ENCODE data around the gene SUSD5. TPM values are rescaled to one million over a fixed set of nuclear protein-coding genes. Genes with fewer than 3 reads are reported as not detected.
"Not testable (repeated sequence)": the region's sequence is repeated elsewhere in the genome, so short reads cannot be mapped to it uniquely, and the experiment has no call there.

Gene SUSD5
- total RNA-seq, 1 experiment from 2014 or later, result 2.0 TPM

- no peak for DNase-seq (ENCODE audit: extremely low read depth, low read depth)
Measured at GRCh38 chr3:33196538-33196937, 22.1 kb downstream of the SUSD5 start.

- DNase-seq (ENCODE audit: extremely low read depth, low read depth), result no peak
Measured at GRCh38 chr3:33194303-33194702, 24.3 kb downstream of the SUSD5 start.

GRCh38 chr3:33187368-33187634 lies 31.3 kb downstream of the SUSD5 start:
- DNase-seq (ENCODE audit: extremely low read depth, low read depth), result no peak

- no peak for DNase-seq (ENCODE audit: extremely low read depth, low read depth)
Measured at GRCh38 chr3:33186524-33187367, 31.9 kb downstream of the SUSD5 start.

GRCh38 chr3:33184863-33185262 lies 33.7 kb downstream of the SUSD5 start:
- no peak for DNase-seq (ENCODE audit: extremely low read depth, low read depth)

- DNase-seq (ENCODE audit: extremely low read depth, low read depth), result not testable (repeated sequence)
Measured at GRCh38 chr3:33181641-33182040, 37.0 kb downstream of the SUSD5 start.

DNA sequence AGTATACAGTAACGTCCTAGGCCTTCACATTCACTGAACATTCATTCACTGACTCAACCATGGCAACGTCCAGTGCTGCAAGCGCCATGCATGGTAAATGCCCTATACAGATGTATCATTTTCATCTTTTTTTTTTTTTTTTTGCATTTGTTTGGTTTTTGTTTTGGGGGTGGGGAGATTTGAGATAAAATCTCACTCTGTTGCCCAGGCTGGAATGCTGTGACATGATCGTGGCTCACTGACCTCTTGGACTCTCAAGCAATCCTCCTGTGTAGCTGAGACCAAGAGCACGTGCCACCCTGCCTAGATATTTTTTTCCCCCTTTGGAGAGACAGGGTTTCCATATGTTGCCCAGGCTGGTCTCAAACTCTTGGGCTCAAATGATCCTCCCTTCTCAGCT lies 37.4 kb downstream of the SUSD5 start:
- no peak for DNase-seq (ENCODE audit: extremely low read depth, low read depth)

DNA sequence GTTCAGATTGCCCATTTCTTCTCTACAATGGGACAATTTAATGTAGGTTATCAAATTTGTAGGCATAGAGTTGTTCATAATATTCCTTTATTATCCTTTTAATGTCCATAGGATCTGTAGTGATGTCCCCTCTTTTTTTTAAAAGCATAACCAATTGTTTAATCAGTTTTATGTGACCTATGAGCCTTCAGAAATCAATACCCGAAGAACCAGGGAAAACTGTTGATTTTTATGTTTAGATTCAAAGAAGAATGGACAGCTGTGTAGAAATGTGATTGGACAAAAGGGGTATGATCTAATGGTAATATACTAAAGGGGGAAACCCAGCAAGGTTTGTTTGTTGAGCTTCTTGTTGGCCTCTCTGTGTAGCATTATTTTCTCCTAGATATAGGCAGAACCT lies 39.5 kb downstream of the SUSD5 start:
- no peak for DNase-seq (ENCODE audit: extremely low read depth, low read depth)

- DNase-seq (ENCODE audit: extremely low read depth, low read depth), result no peak
Measured at GRCh38 chr3:33174711-33175414, 43.7 kb downstream of the SUSD5 start.

GRCh38 chr3:33174095-33174494 lies 44.5 kb downstream of the SUSD5 start:
- no peak for DNase-seq (ENCODE audit: extremely low read depth, low read depth)

DNA sequence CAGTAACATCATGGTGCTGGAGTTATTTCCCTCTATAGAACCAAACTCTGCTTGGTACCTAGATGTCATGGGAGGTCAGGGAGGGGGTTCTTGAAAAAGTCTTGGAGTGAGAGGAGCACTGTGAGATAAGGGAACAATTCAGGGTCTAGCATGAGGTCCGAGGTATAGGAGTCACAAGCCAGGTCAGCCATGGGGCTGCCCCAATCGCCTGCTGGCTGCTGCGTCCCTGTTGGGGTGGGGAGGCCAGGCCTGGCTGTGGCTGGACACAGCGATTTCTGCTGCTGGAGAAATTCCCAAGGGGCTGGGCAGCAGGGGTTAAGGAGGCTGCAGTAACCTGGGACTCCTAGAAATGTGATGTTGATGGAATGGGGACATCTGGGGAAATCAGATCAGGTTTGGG lies 44.9 kb downstream of the SUSD5 start:
- DNase-seq (ENCODE audit: extremely low read depth, low read depth), result no peak

DNA sequence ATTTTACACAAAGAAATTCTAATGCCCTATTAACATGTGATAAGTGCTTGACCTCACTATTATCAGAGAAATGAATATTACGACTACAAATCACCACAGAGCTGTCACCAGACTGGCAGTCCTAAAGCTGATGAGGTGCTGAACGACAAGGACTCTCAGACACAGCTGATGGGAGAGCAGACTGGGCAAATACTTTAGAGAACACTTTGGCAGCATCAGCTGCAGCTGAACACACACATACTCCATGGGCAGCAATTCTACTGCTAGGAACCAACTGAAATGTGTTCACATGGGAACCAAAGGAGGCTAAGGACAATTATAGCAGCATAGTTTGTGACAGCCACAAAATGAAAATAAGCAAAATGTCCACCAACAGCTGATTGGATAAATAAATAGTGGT lies 45.5 kb downstream of the SUSD5 start:
- DNase-seq (ENCODE audit: extremely low read depth, low read depth), result no peak

DNA sequence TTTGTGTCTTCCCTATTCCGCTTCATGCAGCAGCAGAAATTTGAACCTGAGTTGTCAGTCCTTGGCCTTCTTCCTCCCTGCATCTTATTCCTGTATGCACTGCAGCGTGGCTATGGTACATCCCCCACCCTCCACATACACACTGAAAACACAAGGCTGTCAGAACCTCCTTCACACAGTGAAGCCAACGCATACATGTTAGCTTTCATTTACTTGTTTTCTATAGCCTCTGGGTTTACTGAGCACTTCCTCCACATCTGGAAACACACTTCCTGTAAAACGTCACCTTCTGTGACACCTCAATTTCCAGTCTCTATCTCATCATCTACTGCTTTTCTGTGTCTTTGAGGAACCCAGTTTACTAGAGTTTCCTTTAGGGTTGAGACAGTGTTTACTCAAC lies 47.0 kb downstream of the SUSD5 start:
- DNase-seq (ENCODE audit: extremely low read depth, low read depth), result no peak

GRCh38 chr3:33170531-33170930 lies 48.1 kb downstream of the SUSD5 start:
- no peak for DNase-seq (ENCODE audit: extremely low read depth, low read depth)

DNA sequence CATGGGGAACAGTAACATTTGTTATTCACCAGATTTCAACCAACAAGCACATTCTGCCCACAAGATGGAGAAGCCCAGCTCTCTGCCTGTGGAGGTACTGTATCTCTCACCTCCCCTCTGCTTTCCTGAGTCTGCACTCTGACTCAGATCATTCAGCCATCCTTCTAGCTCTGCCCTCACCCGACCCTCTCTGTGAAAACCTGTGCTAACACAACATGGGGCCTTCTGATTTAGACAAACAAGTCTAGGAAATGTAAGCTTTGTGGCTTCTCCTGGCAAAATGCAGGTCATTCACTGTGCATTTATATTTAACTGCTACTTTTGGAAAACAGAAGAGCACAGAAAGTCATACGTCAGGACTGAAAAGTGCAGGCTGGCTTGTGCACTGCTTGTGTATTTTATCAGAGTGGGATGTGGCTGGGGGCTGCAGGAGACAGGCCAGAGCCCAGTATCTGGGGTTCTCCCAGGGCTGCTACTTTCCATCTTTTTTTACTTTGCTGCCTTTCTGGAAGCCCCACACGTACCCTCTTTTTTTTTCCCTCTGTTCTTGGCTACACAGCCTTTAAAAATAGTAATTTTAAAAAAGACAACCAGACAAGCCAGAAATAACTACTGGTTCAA lies 50.8 kb downstream of the SUSD5 start:
- no peak for DNase-seq (ENCODE audit: extremely low read depth, low read depth)

GRCh38 chr3:33167284-33167683 lies 51.3 kb downstream of the SUSD5 start:
- no peak for DNase-seq (ENCODE audit: extremely low read depth, low read depth)

- DNase-seq (ENCODE audit: extremely low read depth, low read depth), result no peak
Measured at GRCh38 chr3:33166095-33166494, 52.5 kb downstream of the SUSD5 start.

- DNase-seq (ENCODE audit: extremely low read depth, low read depth), result no peak
Measured at GRCh38 chr3:33165372-33165771, 53.2 kb downstream of the SUSD5 start.

DNA sequence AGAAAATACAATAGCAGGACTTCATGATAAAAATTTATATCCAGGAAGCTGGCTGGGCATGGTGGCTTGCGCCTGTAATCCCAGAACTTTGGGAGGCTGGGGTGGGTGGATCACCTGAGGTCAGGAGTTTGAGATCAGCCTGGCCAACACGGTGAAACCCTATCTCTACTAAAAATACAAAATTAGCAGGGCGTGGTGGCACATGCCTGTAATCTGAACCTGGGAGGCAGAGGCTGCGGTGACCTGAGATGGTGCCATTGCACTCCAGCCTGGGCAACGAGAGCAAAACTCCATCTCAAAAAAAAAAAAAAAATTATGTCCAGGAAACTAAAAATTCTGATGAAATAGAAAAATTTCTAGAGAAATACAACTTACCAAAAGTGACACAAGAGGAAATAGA lies 56.0 kb downstream of the SUSD5 start:
- not testable (repeated sequence) for DNase-seq (ENCODE audit: extremely low read depth, low read depth)

GRCh38 chr3:33159981-33160380 lies 58.6 kb downstream of the SUSD5 start:
- no peak for DNase-seq (ENCODE audit: extremely low read depth, low read depth)

DNA sequence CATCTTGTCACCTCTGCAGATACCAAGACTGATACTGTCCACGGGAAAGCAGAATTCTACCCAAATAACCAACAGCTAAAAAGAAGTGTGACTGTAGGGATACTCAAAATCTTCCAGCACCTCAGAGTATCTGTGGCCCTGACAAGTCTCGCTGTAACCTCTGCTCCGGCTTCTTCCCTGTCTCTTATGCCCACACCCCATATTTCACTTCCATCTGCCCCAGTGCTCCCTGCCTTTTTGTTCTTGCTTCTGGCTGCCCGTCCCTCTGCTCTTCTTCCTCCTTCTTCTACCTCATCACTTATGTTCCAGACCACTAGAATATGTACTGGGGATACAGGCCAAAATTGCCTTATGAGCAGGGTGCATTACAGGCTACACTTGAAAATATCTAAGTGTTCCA lies 59.4 kb downstream of the SUSD5 start:
- DNase-seq (ENCODE audit: extremely low read depth, low read depth), result no peak

DNA sequence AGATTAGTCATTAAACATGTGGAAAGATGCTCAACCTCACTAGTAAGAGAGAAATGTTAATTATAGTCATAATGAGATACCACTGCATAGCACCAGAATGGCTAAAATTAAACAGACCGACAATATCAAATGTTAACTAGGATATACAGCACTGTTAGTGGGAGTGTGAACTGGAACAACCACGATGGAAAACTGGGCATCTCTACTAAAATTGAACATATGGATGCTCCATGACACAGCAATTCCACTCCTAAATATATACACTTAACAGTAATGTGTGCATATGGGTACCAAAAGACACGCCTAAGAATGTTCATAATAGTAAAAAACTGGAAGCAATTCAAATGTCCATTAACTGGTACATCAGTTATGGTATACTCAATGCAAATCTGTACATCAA lies 63.3 kb downstream of the SUSD5 start:
- DNase-seq (ENCODE audit: extremely low read depth, low read depth), result no peak
